Measurements from ENCODE around the gene TMEM254.
"Not testable (repeated sequence)": the region's sequence is repeated elsewhere in the genome, so short reads cannot be mapped to it uniquely, and the experiment has no call there.

Gene TMEM254

GRCh38 chr10:80077869-80078447 is 507 bp upstream of the TMEM254 start:
- no peak for DNase-seq

- DNase-seq: no peak
Observed at GRCh38 chr10:80079312-80079719, 851 bp downstream of the TMEM254 start.

- no peak for DNase-seq
Observed at GRCh38 chr10:80081026-80081425, 2.6 kb downstream of the TMEM254 start.

GRCh38 chr10:80081801-80082750 is 3.6 kb downstream of the TMEM254 start:
- no peak for DNase-seq

- peak; percentile 9 to 62 for DNase-seq
Observed at GRCh38 chr10:80090121-80090520, 11.7 kb downstream of the TMEM254 start.

- DNase-seq: no peak
Observed at GRCh38 chr10:80094231-80094630, 15.8 kb downstream of the TMEM254 start.

- DNase-seq: not testable (repeated sequence)
Observed at GRCh38 chr10:80098272-80098671, 19.8 kb downstream of the TMEM254 start.

- DNase-seq: not testable (repeated sequence)
Observed at GRCh38 chr10:80099295-80099694, 20.8 kb downstream of the TMEM254 start.

- DNase-seq: no peak
Observed at GRCh38 chr10:80100116-80100515, 21.7 kb downstream of the TMEM254 start.

GRCh38 chr10:80100861-80101695 is 22.6 kb downstream of the TMEM254 start:
- no peak for DNase-seq

GRCh38 chr10:80104066-80104926 is 25.8 kb downstream of the TMEM254 start:
- no peak for DNase-seq

GRCh38 chr10:80108576-80109239 is 30.2 kb downstream of the TMEM254 start:
- no peak for DNase-seq

GRCh38 chr10:80110986-80111385 is 32.5 kb downstream of the TMEM254 start:
- DNase-seq: no peak

GRCh38 chr10:80118669-80119068 is 40.2 kb downstream of the TMEM254 start:
- no peak for DNase-seq

- DNase-seq: no peak
Observed at GRCh38 chr10:80122110-80122710, 43.7 kb downstream of the TMEM254 start.

- no peak for DNase-seq
Observed at GRCh38 chr10:80122746-80123145, 44.3 kb downstream of the TMEM254 start.

- DNase-seq: no peak
Observed at GRCh38 chr10:80126876-80127275, 48.4 kb downstream of the TMEM254 start.

GRCh38 chr10:80131499-80131901 is 53.0 kb downstream of the TMEM254 start:
- no peak for DNase-seq

GRCh38 chr10:80132299-80133139 is 54.1 kb downstream of the TMEM254 start, which contains the start of gene PLAC9:
Gene PLAC9, plus strand, starts transcription at chr10:80132730. Its CDS starts 33 bp downstream, at chr10:80132763.
- no peak for DNase-seq

GRCh38 chr10:80133206-80133605 is 54.7 kb downstream of the TMEM254 start:
- no peak for DNase-seq
